Stimulated activated CD4-positive, alpha-beta T cell treated with anti-CD3 and anti-CD28 coated beads, Interleukin-12 subunit alpha, Interleukin-12 subunit beta, amount 100 ng/mL, for 4 hours (primary cell): ENCODE results near the gene LRP1-AS.

ENCODE experiments used
- DNase-seq: peaks from one replicate; pipeline ENCODE4 v3.0.0-alpha.2; 2020

The LRP1-AS gene

GRCh38 chr12:57179331-57180086 is 32.1 kb upstream of the LRP1-AS start:
- DNase-seq, result no peak

GRCh38 chr12:57178213-57178612 is 30.8 kb upstream of the LRP1-AS start:
- no peak for DNase-seq

GRCh38 chr12:57177354-57177753 is 29.9 kb upstream of the LRP1-AS start:
- DNase-seq, result no peak

- no peak for DNase-seq
These were observed 29.4 kb upstream of the LRP1-AS start for GRCh38 chr12:57176846-57177245.

GRCh38 chr12:57176139-57176477 is 28.7 kb upstream of the LRP1-AS start:
- DNase-seq, result no peak

GRCh38 chr12:57175428-57176138 is 28.2 kb upstream of the LRP1-AS start:
- DNase-seq, result peak; percentile 41

- DNase-seq, result no peak
These were observed 26.3 kb upstream of the LRP1-AS start for GRCh38 chr12:57173683-57174082.

- peak; percentile 20 for DNase-seq
These were observed 25.7 kb upstream of the LRP1-AS start for GRCh38 chr12:57173089-57173488.

GRCh38 chr12:57171668-57172067 is 24.2 kb upstream of the LRP1-AS start:
- no peak for DNase-seq

GRCh38 chr12:57170927-57171326 is 23.5 kb upstream of the LRP1-AS start:
- no peak for DNase-seq

- DNase-seq, result no peak
These were observed 23.0 kb upstream of the LRP1-AS start for GRCh38 chr12:57170408-57170807.

GRCh38 chr12:57169969-57170368 is 22.6 kb upstream of the LRP1-AS start:
- no peak for DNase-seq

- no peak for DNase-seq
These were observed 21.8 kb upstream of the LRP1-AS start for GRCh38 chr12:57169046-57169795.

- no peak for DNase-seq
These were observed 20.6 kb upstream of the LRP1-AS start for GRCh38 chr12:57168058-57168457.

- peak; percentile 38 for DNase-seq
These were observed 19.6 kb upstream of the LRP1-AS start for GRCh38 chr12:57166971-57167371.

GRCh38 chr12:57165741-57166140 is 18.3 kb upstream of the LRP1-AS start:
- DNase-seq, result no peak

GRCh38 chr12:57164966-57165625 is 17.7 kb upstream of the LRP1-AS start:
- no peak for DNase-seq

- no peak for DNase-seq
These were observed 17.0 kb upstream of the LRP1-AS start for GRCh38 chr12:57164454-57164853.

- DNase-seq, result no peak
These were observed 15.2 kb upstream of the LRP1-AS start for GRCh38 chr12:57162553-57163125.

- DNase-seq, result no peak
These were observed 14.1 kb upstream of the LRP1-AS start for GRCh38 chr12:57161491-57161890.

- no peak for DNase-seq
These were observed 13.3 kb upstream of the LRP1-AS start for GRCh38 chr12:57160741-57161140.

- DNase-seq, result no peak
These were observed 12.6 kb upstream of the LRP1-AS start for GRCh38 chr12:57160040-57160439.

- DNase-seq, result no peak
These were observed 11.9 kb upstream of the LRP1-AS start for GRCh38 chr12:57159311-57159710.
